Neutrophil (primary cell): ENCODE data around the gene ACACA.

Experiments used
- H3K27ac ChIP-seq: fragments of 200-600 bp; sonication (generic); 2 replicates; pipeline ENCODE4 v1.5.1; 2016; ENCODE audit warnings: mild to moderate bottlenecking, moderate library complexity
- H3K27me3 ChIP-seq: fragments of 200-600 bp; sonication (generic); 2 replicates; pipeline ENCODE4 v1.6.0; 2016; ENCODE audit warnings: mild to moderate bottlenecking
- H3K36me3 ChIP-seq: fragments of 200-600 bp; sonication (generic); 2 replicates; pipeline ENCODE4 v1.5.1; 2017
- H3K4me1 ChIP-seq, 2 experiments: fragments of 200-600 bp in 1 of 2; sonication (generic) in 1 of 2; 1 replicate in 1 of 2; 2 replicates in 1 of 2; pipeline versions ENCODE4 v1.5.1 to v1.6.1; 2013 to 2016; ENCODE audit warnings: low read depth in 1 of 2, low read length in 1 of 2, mild to moderate bottlenecking in 1 of 2, moderate library complexity in 1 of 2; ENCODE audit not compliant: control insufficient read depth in 1 of 2, insufficient read depth in 1 of 2
- H3K4me3 ChIP-seq, 2 experiments: fragments of 200-600 bp in 1 of 2; sonication (generic) in 1 of 2; 1 replicate in 1 of 2; 2 replicates in 1 of 2; pipeline ENCODE4 v1.5.1; 2013 to 2016; ENCODE audit warnings: low read depth in 1 of 2, low read length in 1 of 2, mild to moderate bottlenecking in 1 of 2, moderate library complexity in 1 of 2
- H3K9me3 ChIP-seq: fragments of 200-600 bp; sonication (generic); 2 replicates; pipeline ENCODE4 v1.5.1; 2016
- TF ChIP-seq, protein P1 (sequence below): fragments of 200-600 bp; sonication (generic); IDR thresholded peaks from 2 replicates; pipeline ENCODE4 v1.5.1; 2016; ENCODE audit warnings: antibody characterized with exemption

The ACACA gene

GRCh38 chr17:37212179-37212578, 194.5 kb downstream of the ACACA start:
- Histone ChIP-seq H3K27ac (no peak overlapping the region), H3K9me3 (no peaks in the 10 kb centered on the region), H3K27me3 (no peaks in the 10 kb centered on the region), H3K36me3 (no peaks in the 10 kb centered on the region), H3K4me3 (no peak overlapping the region), H3K4me1 (no peaks in the 10 kb centered on the region)
- TF ChIP-seq, protein P1, sequence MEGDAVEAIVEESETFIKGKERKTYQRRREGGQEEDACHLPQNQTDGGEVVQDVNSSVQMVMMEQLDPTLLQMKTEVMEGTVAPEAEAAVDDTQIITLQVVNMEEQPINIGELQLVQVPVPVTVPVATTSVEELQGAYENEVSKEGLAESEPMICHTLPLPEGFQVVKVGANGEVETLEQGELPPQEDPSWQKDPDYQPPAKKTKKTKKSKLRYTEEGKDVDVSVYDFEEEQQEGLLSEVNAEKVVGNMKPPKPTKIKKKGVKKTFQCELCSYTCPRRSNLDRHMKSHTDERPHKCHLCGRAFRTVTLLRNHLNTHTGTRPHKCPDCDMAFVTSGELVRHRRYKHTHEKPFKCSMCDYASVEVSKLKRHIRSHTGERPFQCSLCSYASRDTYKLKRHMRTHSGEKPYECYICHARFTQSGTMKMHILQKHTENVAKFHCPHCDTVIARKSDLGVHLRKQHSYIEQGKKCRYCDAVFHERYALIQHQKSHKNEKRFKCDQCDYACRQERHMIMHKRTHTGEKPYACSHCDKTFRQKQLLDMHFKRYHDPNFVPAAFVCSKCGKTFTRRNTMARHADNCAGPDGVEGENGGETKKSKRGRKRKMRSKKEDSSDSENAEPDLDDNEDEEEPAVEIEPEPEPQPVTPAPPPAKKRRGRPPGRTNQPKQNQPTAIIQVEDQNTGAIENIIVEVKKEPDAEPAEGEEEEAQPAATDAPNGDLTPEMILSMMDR = no peak

DNA sequence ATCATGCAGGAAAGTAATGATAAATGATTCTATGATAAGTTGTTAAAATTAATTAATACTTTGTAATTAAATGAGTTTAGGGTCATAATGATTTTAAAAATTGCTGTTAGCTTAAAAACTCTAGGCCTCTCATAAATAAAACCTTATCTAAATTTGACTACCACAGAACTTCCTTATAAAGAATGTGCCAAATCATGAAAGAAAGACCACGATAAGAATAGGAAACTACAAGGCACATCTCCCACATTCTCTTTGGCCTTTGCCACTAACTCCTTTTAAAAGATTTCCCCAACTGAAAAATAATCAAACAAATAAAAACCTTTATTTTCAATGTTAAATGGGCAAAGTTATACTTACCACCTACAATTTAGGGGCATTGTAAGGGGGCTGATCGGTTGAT, 195.5 kb downstream of the ACACA start:
- no peak overlapping the region for H3K4me3 ChIP-seq
- H3K9me3 ChIP-seq = no peaks in the 10 kb centered on the region
- H3K4me1 ChIP-seq = no peaks in the 10 kb centered on the region
- TF ChIP-seq, protein P1 = no peak
- no peaks in the 10 kb centered on the region for H3K27me3 ChIP-seq
- H3K36me3 ChIP-seq = no peaks in the 10 kb centered on the region
- no peak overlapping the region for H3K27ac ChIP-seq

- Histone ChIP-seq H3K36me3 (no peaks in the 10 kb centered on the region), H3K4me3 (no peak overlapping the region), H3K4me1 (no peaks in the 10 kb centered on the region), H3K27ac (no peak overlapping the region), H3K27me3 (no peaks in the 10 kb centered on the region), H3K9me3 (no peaks in the 10 kb centered on the region)
- TF ChIP-seq, protein P1 = no peak
Observed at GRCh38 chr17:37207103-37207502, 199.5 kb downstream of the ACACA start.

- TF ChIP-seq, protein P1 = no peak
- H3K4me3 ChIP-seq = no peak overlapping the region
- H3K36me3 ChIP-seq = no peaks in the 10 kb centered on the region
- H3K9me3 ChIP-seq = no peaks in the 10 kb centered on the region
- H3K27me3 ChIP-seq = no peaks in the 10 kb centered on the region
- H3K4me1 ChIP-seq = no peaks in the 10 kb centered on the region
- no peak overlapping the region for H3K27ac ChIP-seq
Observed at GRCh38 chr17:37206299-37206698, 200.3 kb downstream of the ACACA start.

DNA sequence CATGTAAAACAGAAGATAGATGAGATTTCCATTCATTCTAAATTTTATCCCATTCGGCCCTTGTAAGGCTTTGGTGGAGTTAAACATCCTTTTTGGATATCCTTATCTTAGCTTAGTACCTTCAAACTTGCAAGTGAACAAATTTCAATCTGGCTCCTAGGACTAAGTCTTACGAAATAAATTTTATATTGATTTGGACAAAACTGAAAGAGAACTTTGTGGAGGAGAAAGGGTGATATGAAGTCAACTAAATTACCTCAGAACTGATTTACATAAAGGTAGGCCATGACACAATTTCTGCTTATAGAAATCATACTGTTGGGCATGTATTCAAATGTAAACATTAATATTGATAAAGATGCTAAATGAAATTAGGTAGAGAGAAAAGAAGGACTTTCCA, 206.1 kb downstream of the ACACA start:
- Histone ChIP-seq H3K27me3 (no peaks in the 10 kb centered on the region), H3K4me3 (no peak overlapping the region), H3K27ac (no peak overlapping the region), H3K4me1 (no peaks in the 10 kb centered on the region), H3K9me3 (no peaks in the 10 kb centered on the region), H3K36me3 (no peaks in the 10 kb centered on the region)
- TF ChIP-seq, protein P1 = no peak

DNA sequence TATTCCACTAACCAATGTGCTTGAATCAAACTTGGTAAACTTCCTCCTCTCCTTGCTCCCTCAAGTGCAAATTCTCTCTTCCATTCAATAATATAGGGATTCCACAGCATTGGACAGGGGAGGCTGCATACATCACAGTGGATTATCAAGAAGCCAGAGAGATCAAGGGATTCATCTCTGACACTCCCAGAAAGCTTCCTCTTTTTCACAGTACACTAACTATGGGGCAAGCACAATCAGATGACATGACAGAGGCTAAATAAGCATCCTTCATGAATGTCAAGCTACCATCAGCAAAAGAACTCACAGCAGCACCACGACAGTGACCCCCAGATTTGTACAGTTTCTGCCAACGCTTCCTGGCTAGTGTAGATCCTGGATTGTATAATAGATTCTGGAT, 209.3 kb downstream of the ACACA start:
- Histone ChIP-seq H3K27ac (no peak overlapping the region), H3K27me3 (no peaks in the 10 kb centered on the region), H3K9me3 (no peaks in the 10 kb centered on the region), H3K4me1 (no peaks in the 10 kb centered on the region), H3K4me3 (no peak overlapping the region), H3K36me3 (no peaks in the 10 kb centered on the region)
- TF ChIP-seq, protein P1 = no peak
